HEK293 (cell line): ENCODE measurements around the gene PSAT1.

Source experiments
- CTCF ChIA-PET: fragments of 350-600 bp; formaldehyde crosslinking; extraction: SDS; loops from one replicate; lab custom pipeline; 2021; ENCODE audit warnings: antibody characterized with exemption; lab: Yijun Ruan, JAX
- POLR2A ChIA-PET: fragments of 300-600 bp; formaldehyde crosslinking; extraction: SDS; loops from one replicate; lab custom pipeline; 2020; ENCODE audit warnings: antibody characterized with exemption, inconsistent platforms; lab: Yijun Ruan, JAX
- H3K27ac ChIP-seq: fragments of 200-500 bp; sonication (Bioruptor generic); 2 replicates; pipeline ENCODE4 v1.5.1; 2014; ENCODE audit warnings: low read depth, low read length, control low read depth, inconsistent platforms; ENCODE audit errors: extremely low read depth
- H3K36me3 ChIP-seq, 2 experiments: fragments of 200-500 bp in 1 of 2; sonication (Bioruptor generic) in 1 of 2; 1 replicate in 1 of 2; 2 replicates in 1 of 2; pipeline ENCODE4 v1.5.1; 2014 to 2017; ENCODE audit warnings: inconsistent platforms in 2 of 2, low read length in 2 of 2; ENCODE audit not compliant: control insufficient read depth in 2 of 2, insufficient read depth in 1 of 2
- H3K4me1 ChIP-seq: fragments of 200-500 bp; sonication (Bioruptor generic); 2 replicates; pipeline ENCODE4 v1.5.1; 2014; ENCODE audit warnings: mild to moderate bottlenecking, low read length, inconsistent platforms; ENCODE audit not compliant: control insufficient read depth, insufficient read depth
- H3K4me3 ChIP-seq: 2 replicates; pipeline ENCODE4 v1.5.1; 2011; ENCODE audit warnings: low read depth, mild to moderate bottlenecking, control low read depth, low read length, moderate library complexity
- H3K9me3 ChIP-seq: fragments of 200-500 bp; sonication (Bioruptor generic); 2 replicates; pipeline ENCODE4 v1.5.1; 2014; ENCODE audit warnings: low read depth, low read length, inconsistent platforms; ENCODE audit not compliant: control insufficient read depth, insufficient read depth
- BCL6B ChIP-seq: fragments of 450-650 bp; formaldehyde crosslinking; IDR thresholded peaks from 2 replicates; pipeline ENCODE4 v1.5.1; 2017; ENCODE audit warnings: missing biosample characterization, missing genetic modification characterization
- CTCF ChIP-seq: fragments of 450-650 bp; formaldehyde crosslinking; IDR thresholded peaks from 2 replicates; pipeline ENCODE4 v1.5.1; 2016; ENCODE audit warnings: missing biosample characterization, missing genetic modification characterization
- PBX3 ChIP-seq: sonication (generic); formaldehyde crosslinking; IDR thresholded peaks from 2 replicates; pipeline ENCODE4 v1.8.1; 2022; ENCODE audit warnings: mild to moderate bottlenecking, moderate library complexity, missing genetic modification reagents
- SETDB1 ChIP-seq: IDR thresholded peaks from one replicate; pipeline ENCODE4 v1.6.1; 2017; ENCODE audit warnings: mild to moderate bottlenecking, low read length, moderate library complexity, mixed read lengths; ENCODE audit not compliant: insufficient read length
- ZBTB11 ChIP-seq: fragments of 450-650 bp; formaldehyde crosslinking; conservative IDR thresholded peaks from 2 replicates; pipeline ENCODE4 v1.5.1; 2016; ENCODE audit warnings: low read depth, missing biosample characterization, missing genetic modification characterization
- ZBTB48 ChIP-seq: fragments of 450-650 bp; formaldehyde crosslinking; IDR thresholded peaks from 2 replicates; pipeline ENCODE4 v1.5.1; 2016; ENCODE audit warnings: missing biosample characterization, missing genetic modification characterization
- ZEB2 ChIP-seq: fragments of 450-650 bp; formaldehyde crosslinking; IDR thresholded peaks from 2 replicates; pipeline ENCODE4 v1.5.1; 2016; ENCODE audit warnings: missing biosample characterization, missing genetic modification characterization
- ZFP69B ChIP-seq: fragments of 450-650 bp; formaldehyde crosslinking; IDR thresholded peaks from 2 replicates; pipeline ENCODE4 v1.5.1; 2016; ENCODE audit warnings: missing biosample characterization, missing genetic modification characterization
- ZNF121 ChIP-seq: fragments of 450-650 bp; formaldehyde crosslinking; IDR thresholded peaks from 2 replicates; pipeline ENCODE4 v1.5.1; 2016; ENCODE audit warnings: missing biosample characterization, missing genetic modification characterization
- ZNF16 ChIP-seq: fragments of 450-650 bp; formaldehyde crosslinking; IDR thresholded peaks from 2 replicates; pipeline ENCODE4 v1.5.1; 2016; ENCODE audit warnings: low read depth, missing biosample characterization, missing genetic modification characterization
- ZNF350 ChIP-seq: fragments of 450-650 bp; formaldehyde crosslinking; IDR thresholded peaks from 2 replicates; pipeline ENCODE4 v1.5.0; 2017; ENCODE audit warnings: missing biosample characterization, mild to moderate bottlenecking, missing genetic modification characterization
- ZNF530 ChIP-seq: fragments of 450-650 bp; formaldehyde crosslinking; IDR thresholded peaks from 2 replicates; pipeline ENCODE4 v1.5.1; 2016; ENCODE audit warnings: low read depth, missing biosample characterization, missing genetic modification characterization
- ZNF549 ChIP-seq: fragments of 450-650 bp; IDR thresholded peaks from 2 replicates; pipeline ENCODE4 v1.5.1; 2018; ENCODE audit warnings: missing biosample characterization, missing genetic modification characterization, mild to moderate bottlenecking, inconsistent platforms, moderate library complexity
- ZNF571 ChIP-seq: fragments of 450-650 bp; formaldehyde crosslinking; IDR thresholded peaks from 2 replicates; pipeline ENCODE4 v1.5.0; 2017; ENCODE audit warnings: missing biosample characterization, missing genetic modification characterization
- ZNF621 ChIP-seq: fragments of 450-650 bp; formaldehyde crosslinking; IDR thresholded peaks from 2 replicates; pipeline ENCODE4 v1.5.1; 2017; ENCODE audit warnings: missing biosample characterization, missing genetic modification characterization
- ZNF626 ChIP-seq: fragments of 450-650 bp; sonication (Bioruptor Pico); formaldehyde crosslinking; IDR thresholded peaks from 2 replicates; pipeline ENCODE4 v1.5.1; 2018; ENCODE audit warnings: missing biosample characterization, missing genetic modification characterization, inconsistent platforms
- ZNF629 ChIP-seq: fragments of 450-650 bp; formaldehyde crosslinking; IDR thresholded peaks from 2 replicates; pipeline ENCODE4 v1.5.1; 2017; ENCODE audit warnings: missing biosample characterization, missing genetic modification characterization
- ZNF664 ChIP-seq: fragments of 450-650 bp; formaldehyde crosslinking; IDR thresholded peaks from 2 replicates; pipeline ENCODE4 v1.5.1; 2016; ENCODE audit warnings: missing biosample characterization, missing genetic modification characterization
- ZNF692 ChIP-seq: fragments of 450-650 bp; formaldehyde crosslinking; IDR thresholded peaks from 2 replicates; pipeline ENCODE4 v1.5.1; 2016; ENCODE audit warnings: missing biosample characterization, missing genetic modification characterization
- ZSCAN5A ChIP-seq: fragments of 450-650 bp; formaldehyde crosslinking; IDR thresholded peaks from 2 replicates; pipeline ENCODE4 v1.5.1; 2016; ENCODE audit warnings: missing biosample characterization, missing genetic modification characterization

PSAT1 gene

GRCh38 chr9:78354324-78354973 lies 57.5 kb downstream of the PSAT1 start (continued):
- no peak for TF ChIP-seq ZNF692 (tag by site-specific recombination)
- TF ChIP-seq PBX3 (CRISPR knock-in tag) = no peak
- TF ChIP-seq ZNF629 (tag by site-specific recombination) = no peak
- TF ChIP-seq ZNF549 (tag by site-specific recombination) = no peak
- TF ChIP-seq BCL6B (tag by site-specific recombination) = no peak
- TF ChIP-seq ZBTB11 = no peak

GRCh38 chr9:78354989-78355388 lies 58.1 kb downstream of the PSAT1 start:
- H3K4me3 ChIP-seq = no peak overlapping the region
- no peaks in the 10 kb centered on the region for H3K4me1 ChIP-seq
- no peaks in the 10 kb centered on the region for H3K36me3 ChIP-seq
- no peaks in the 10 kb centered on the region for H3K9me3 ChIP-seq
- no peak for TF ChIP-seq SETDB1
- TF ChIP-seq ZNF626 (tag by site-specific recombination) = no peak
- no peak for TF ChIP-seq ZNF664 (tag by site-specific recombination)
- TF ChIP-seq ZNF121 (tag by site-specific recombination) = no peak
- TF ChIP-seq ZNF530 = no peak
- TF ChIP-seq ZBTB48 (tag by site-specific recombination) = no peak
- TF ChIP-seq ZSCAN5A (tag by site-specific recombination) = no peak
- TF ChIP-seq ZNF350 (tag by site-specific recombination) = no peak
- TF ChIP-seq ZNF621 (tag by site-specific recombination) = no peak
- TF ChIP-seq ZEB2 (tag by site-specific recombination) = no peak
- TF ChIP-seq ZFP69B (tag by site-specific recombination) = no peak
- no peak for TF ChIP-seq ZNF571 (tag by site-specific recombination)
- no peak for TF ChIP-seq CTCF (tag by site-specific recombination)
- no peak for TF ChIP-seq ZNF16 (tag by site-specific recombination)
- no peak overlapping the region for H3K27ac ChIP-seq
- POLR2A ChIA-PET = no interaction called here
- CTCF ChIA-PET = interaction anchor here (1.2 to 1.9 kb wide), 2 partner anchors 11 to 15 kb away, joined by 5 to 9 read pairs; no protein-coding TSS in a partner anchor
